WTC11 (cell line): Measurements from ENCODE around the gene SNX11. TPM values are rescaled to one million over a fixed set of nuclear protein-coding genes. Genes with fewer than 3 reads are reported as not detected.

Experiments
- ATAC-seq: fragments of 200-7000 bp; cut with Tn5 transposase; 2 replicates; pipeline ENCODE4 v1.10.0; 2021; ENCODE audit warnings: mild to moderate bottlenecking, moderate library complexity
- CTCF ChIA-PET: fragments of 300-600 bp; sonication (Branson Sonifier 250); formaldehyde crosslinking; loops from one replicate; lab custom pipeline; 2021; ENCODE audit warnings: antibody characterized with exemption; lab: Charles Lee
- POLR2A ChIA-PET: fragments of 350-600 bp; sonication (Branson Sonifier 250); formaldehyde crosslinking; loops from one replicate; lab custom pipeline; 2021; ENCODE audit warnings: antibody characterized with exemption; lab: Charles Lee
- DNase-seq: peaks from one replicate; pipeline ENCODE4 v3.0.0; 2021; ENCODE audit warnings: low spot score
- H3K27ac Mint-ChIP-seq: 2 replicates; pipeline ENCODE4 v1.8.0; 2021; ENCODE audit warnings: mixed read lengths
- H3K27me3 Mint-ChIP-seq: 2 replicates; pipeline ENCODE4 v1.8.0; 2021; ENCODE audit warnings: low read depth, mild to moderate bottlenecking, moderate library complexity, mixed read lengths
- H3K36me3 Mint-ChIP-seq: 2 replicates; pipeline ENCODE4 v1.8.0; 2021; ENCODE audit warnings: mixed read lengths
- H3K4me1 Mint-ChIP-seq: 2 replicates; pipeline ENCODE4 v1.8.0; 2022; ENCODE audit warnings: mixed read lengths
- H3K4me3 Mint-ChIP-seq: 2 replicates; pipeline ENCODE4 v1.8.0; 2021; ENCODE audit warnings: mild to moderate bottlenecking, moderate library complexity, mixed read lengths
- H3K9me3 Mint-ChIP-seq: 2 replicates; pipeline ENCODE4 v1.8.0; 2021; ENCODE audit warnings: mixed read lengths
- ATF1 ChIP-seq: sonication (generic); formaldehyde crosslinking; IDR thresholded peaks from 2 replicates; pipeline ENCODE4 v1.8.1; 2023; ENCODE audit warnings: mild to moderate bottlenecking, moderate library complexity, missing genetic modification reagents
- CBFB ChIP-seq: sonication (generic); formaldehyde crosslinking; IDR thresholded peaks from 2 replicates; pipeline ENCODE4 v1.8.1; 2022; ENCODE audit warnings: mild to moderate bottlenecking, low read depth, missing genetic modification reagents
- CDX4 ChIP-seq: fragments of 250-450 bp; sonication (Bioruptor Pico); IDR thresholded peaks from 2 replicates; pipeline ENCODE4 v1.9.0; 2021; ENCODE audit warnings: moderate library complexity, mild to moderate bottlenecking, inconsistent platforms, borderline replicate concordance
- CREB1 ChIP-seq: sonication (generic); formaldehyde crosslinking; IDR thresholded peaks from 2 replicates; pipeline ENCODE4 v1.8.0; 2023; ENCODE audit warnings: mild to moderate bottlenecking, missing genetic modification reagents
- CREM ChIP-seq: sonication (generic); formaldehyde crosslinking; IDR thresholded peaks from 2 replicates; pipeline ENCODE4 v1.8.1; 2022; ENCODE audit warnings: mild to moderate bottlenecking, missing genetic modification reagents, moderate library complexity
- ERG ChIP-seq: fragments of 250-450 bp; sonication (Bioruptor Pico); IDR thresholded peaks from 2 replicates; pipeline ENCODE4 v1.8.0; 2021; ENCODE audit warnings: mild to moderate bottlenecking
- GABPB1 ChIP-seq: sonication (generic); formaldehyde crosslinking; IDR thresholded peaks from 2 replicates; pipeline ENCODE4 v1.8.1; 2023; ENCODE audit warnings: mild to moderate bottlenecking, missing genetic modification reagents
- HMGXB4 ChIP-seq: sonication (generic); formaldehyde crosslinking; IDR thresholded peaks from 2 replicates; pipeline ENCODE4 v1.8.1; 2023; ENCODE audit warnings: mild to moderate bottlenecking, moderate library complexity, missing genetic modification reagents
- IRF2 ChIP-seq: sonication (generic); formaldehyde crosslinking; IDR thresholded peaks from 2 replicates; pipeline ENCODE4 v1.8.0; 2022; ENCODE audit warnings: low read depth, missing genetic modification reagents, borderline replicate concordance
- JAZF1 ChIP-seq: fragments of 250-450 bp; sonication (Bioruptor Pico); IDR thresholded peaks from 2 replicates; pipeline ENCODE4 v1.9.0; 2021; ENCODE audit warnings: moderate library complexity, mild to moderate bottlenecking, inconsistent platforms
- NFATC4 ChIP-seq: fragments of 250-450 bp; sonication (Bioruptor Pico); IDR thresholded peaks from 2 replicates; pipeline ENCODE4 v1.9.0; 2021; ENCODE audit warnings: mild to moderate bottlenecking
- PRRX2 ChIP-seq: fragments of 250-450 bp; sonication (Bioruptor Pico); IDR thresholded peaks from 2 replicates; pipeline ENCODE4 v1.8.0; 2021; ENCODE audit warnings: mild to moderate bottlenecking
- RORB ChIP-seq: fragments of 250-450 bp; sonication (Bioruptor Pico); IDR thresholded peaks from 2 replicates; pipeline ENCODE4 v1.9.0; 2021; ENCODE audit warnings: mild to moderate bottlenecking
- SMAD3 ChIP-seq: sonication (generic); formaldehyde crosslinking; IDR thresholded peaks from 2 replicates; pipeline ENCODE4 v1.8.0; 2022; ENCODE audit warnings: missing genetic modification reagents, mild to moderate bottlenecking, borderline replicate concordance
- TEAD4 ChIP-seq: sonication (generic); formaldehyde crosslinking; IDR thresholded peaks from 2 replicates; pipeline ENCODE4 v1.8.0; 2022; ENCODE audit warnings: mild to moderate bottlenecking, missing genetic modification reagents
- TP53 ChIP-seq: sonication (generic); formaldehyde crosslinking; IDR thresholded peaks from 2 replicates; pipeline ENCODE4 v1.8.1; 2023; ENCODE audit warnings: mild to moderate bottlenecking, missing genetic modification reagents
- ZMAT4 ChIP-seq: fragments of 250-450 bp; sonication (Bioruptor Pico); IDR thresholded peaks from 2 replicates; pipeline ENCODE4 v1.9.0; 2021; ENCODE audit warnings: mild to moderate bottlenecking
- ZNF423 ChIP-seq: fragments of 250-450 bp; sonication (Bioruptor Pico); IDR thresholded peaks from 2 replicates; pipeline ENCODE4 v2.1.2; 2022; ENCODE audit warnings: mild to moderate bottlenecking, moderate library complexity
- ZNF425 ChIP-seq: fragments of 250-450 bp; sonication (Bioruptor Pico); conservative IDR thresholded peaks from 2 replicates; pipeline ENCODE4 v1.9.0; 2021; ENCODE audit warnings: mild to moderate bottlenecking
- ZNF671 ChIP-seq: fragments of 250-450 bp; sonication (Bioruptor Pico); IDR thresholded peaks from 2 replicates; pipeline ENCODE4 v1.8.0; 2021; ENCODE audit warnings: mild to moderate bottlenecking
- total RNA-seq: library from RNA; stranded (reverse); gene quantifications from 3 replicates; pipeline ENCODE4 v1.2.3, GENCODE V29; 2021

The SNX11 gene
- total RNA-seq, 1 experiment from 2014 or later, result 24.5 TPM

GRCh38 chr17:48148854-48149786, 41.6 kb downstream of the SNX11 start:
- DNase-seq (peak; percentile 36), ATAC-seq (peak; percentile 65)
- no peaks in the 10 kb centered on the region for H3K9me3 Mint-ChIP-seq
- ChIA-PET CTCF (interaction anchor here (0.7 to 3.1 kb wide), 13 partner anchors 10 to 308 kb away, joined by 3 to 15 read pairs (median 3); no protein-coding TSS in a partner anchor), POLR2A (interaction anchor here (0.6 to 0.7 kb wide), 2 partner anchors 194 to 281 kb away, joined by 3 read pairs; no protein-coding TSS in a partner anchor)
- H3K4me3 Mint-ChIP-seq, result no peak overlapping the region
- H3K27me3 Mint-ChIP-seq, result peaks cover 1% of the 10 kb centered on the region
- no peaks in the 10 kb centered on the region for H3K36me3 Mint-ChIP-seq
- TF ChIP-seq ZNF425 (CRISPR knock-in tag), result no peak
- no peak for TF ChIP-seq ZNF671 (CRISPR knock-in tag)
- no peak for TF ChIP-seq ERG (CRISPR knock-in tag)
- TF ChIP-seq ZMAT4 (CRISPR knock-in tag), result no peak
- TF ChIP-seq PRRX2 (CRISPR knock-in tag), result no peak
- no peak for TF ChIP-seq SMAD3 (CRISPR knock-in tag)
- H3K27ac Mint-ChIP-seq, result no peak overlapping the region
- H3K4me1 Mint-ChIP-seq, result peaks cover 27% of the 10 kb centered on the region

GRCh38 chr17:48149787-48150463, 42.4 kb downstream of the SNX11 start:
- Mint-ChIP-seq H3K4me1 (peaks cover 32% of the 10 kb centered on the region), H3K27ac (no peak overlapping the region), H3K4me3 (no peak overlapping the region), H3K9me3 (no peaks in the 10 kb centered on the region), H3K36me3 (no peaks in the 10 kb centered on the region), H3K27me3 (peaks cover 5% of the 10 kb centered on the region)
- DNase-seq (no peak), ATAC-seq (no peak)
- ChIA-PET POLR2A (no interaction called here), CTCF (interaction anchor here (0.7 to 3.1 kb wide), 9 partner anchors 15 to 180 kb away, joined by 3 to 15 read pairs (median 3); no protein-coding TSS in a partner anchor)
- TF ChIP-seq TEAD4 (CRISPR knock-in tag) (no peak), ATF1 (CRISPR knock-in tag) (no peak), RORB (CRISPR knock-in tag) (no peak), CREM (CRISPR knock-in tag) (no peak), CBFB (no peak), JAZF1 (CRISPR knock-in tag) (no peak), CREB1 (no peak), GABPB1 (no peak), HMGXB4 (CRISPR knock-in tag) (no peak)

GRCh38 chr17:48150597-48151001, 43.0 kb downstream of the SNX11 start:
- CTCF ChIA-PET, result interaction anchor here (1.1 to 1.3 kb wide), 2 partner anchors 15 to 104 kb away, joined by 3 to 4 read pairs; no protein-coding TSS in a partner anchor
- no peak for ATAC-seq
- Mint-ChIP-seq H3K27ac (no peak overlapping the region), H3K4me3 (no peak overlapping the region), H3K27me3 (peaks cover 9% of the 10 kb centered on the region), H3K36me3 (no peaks in the 10 kb centered on the region), H3K9me3 (no peaks in the 10 kb centered on the region), H3K4me1 (peaks cover 32% of the 10 kb centered on the region)
- DNase-seq, result no peak
- POLR2A ChIA-PET, result no interaction called here
- TF ChIP-seq CDX4 (CRISPR knock-in tag) (no peak), ZNF423 (CRISPR knock-in tag) (no peak), TP53 (CRISPR knock-in tag) (no peak), IRF2 (CRISPR knock-in tag) (no peak), NFATC4 (CRISPR knock-in tag) (no peak)
